ENCODE data around the gene SH3BGRL3.

- TF ChIP-seq POLR2AphosphoS5 (IDR thresholded peaks at IDR 0.05; ENCODE audit: borderline replicate concordance, low read depth, low read length) (0 out of 2 replicates have a peak, but pooled peaks have one; percentile 37), EZH2 (IDR thresholded peaks at IDR 0.05) (no peak), FOXP2 (optimal IDR thresholded peaks at IDR 0.05; ENCODE audit: control extremely low read depth, extremely low read length, insufficient read depth) (no peak)
Measured at GRCh38 chr1:26281091-26281958, 1.4 kb downstream of the SH3BGRL3 start.

Measured in SK-N-MC (cell line).